Activated naive CD4-positive, alpha-beta T cell treated with Interleukin-2 at 50 U/mL for 16 hours (primary cell): ENCODE data around the gene SNAP25.

Source experiments
- DNase-seq: peaks from one replicate; pipeline ENCODE4 v3.0.0-alpha.2; 2020

The SNAP25 gene

DNA sequence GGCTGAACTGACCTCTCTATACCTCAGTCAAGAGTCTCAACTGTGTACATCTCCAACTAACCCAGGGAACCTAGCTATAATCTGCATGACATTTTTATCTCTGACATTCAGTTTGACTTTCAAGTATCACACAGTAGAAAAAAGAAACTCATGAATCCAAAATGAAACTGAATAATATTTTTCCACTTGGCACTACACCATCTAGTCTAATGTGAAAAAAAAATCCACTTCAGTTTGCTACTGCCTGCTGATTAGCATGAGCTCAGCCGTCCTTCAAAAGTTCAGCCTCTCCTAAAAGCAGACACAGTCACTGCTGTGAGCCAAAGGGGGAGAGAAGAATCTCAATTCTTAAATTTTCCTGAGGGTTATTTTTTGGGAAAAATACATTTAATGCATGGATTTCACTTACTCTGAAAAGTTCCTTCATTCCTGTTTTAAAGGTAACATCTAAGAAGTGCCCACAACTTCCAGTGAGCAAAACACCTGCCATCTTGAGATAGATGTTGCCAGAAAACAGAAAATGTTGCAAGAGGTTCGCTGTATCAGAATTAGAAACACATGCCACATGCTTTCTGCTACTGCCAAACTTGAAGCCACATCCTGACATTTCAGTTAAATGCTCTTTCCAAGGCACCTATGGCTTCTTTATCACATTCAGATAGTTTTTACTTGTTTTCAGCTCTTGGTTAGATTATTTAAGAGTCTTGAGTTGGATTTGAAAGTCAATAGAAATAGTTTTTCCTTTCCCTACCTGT is 120.0 kb downstream of the SNAP25 start:
- no peak for DNase-seq

DNA sequence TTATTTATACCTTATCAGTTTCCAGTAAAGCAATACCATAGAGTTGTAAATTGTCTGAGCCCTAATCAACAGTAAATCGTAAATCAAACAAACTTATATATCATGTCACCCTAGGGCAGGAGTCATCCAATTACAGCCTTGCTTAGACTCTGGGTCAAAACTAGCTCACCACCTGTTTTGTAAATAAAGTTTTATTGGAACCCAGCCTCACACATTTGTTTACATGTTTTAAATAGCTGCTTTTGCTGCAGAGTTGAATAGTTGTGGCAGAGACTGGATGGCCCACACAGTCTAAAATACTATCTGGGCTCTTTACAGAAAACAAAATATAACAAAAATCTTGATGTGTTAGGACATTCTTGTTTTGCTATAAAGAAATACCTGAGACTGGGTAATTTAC is 121.0 kb downstream of the SNAP25 start:
- DNase-seq: no peak

DNA sequence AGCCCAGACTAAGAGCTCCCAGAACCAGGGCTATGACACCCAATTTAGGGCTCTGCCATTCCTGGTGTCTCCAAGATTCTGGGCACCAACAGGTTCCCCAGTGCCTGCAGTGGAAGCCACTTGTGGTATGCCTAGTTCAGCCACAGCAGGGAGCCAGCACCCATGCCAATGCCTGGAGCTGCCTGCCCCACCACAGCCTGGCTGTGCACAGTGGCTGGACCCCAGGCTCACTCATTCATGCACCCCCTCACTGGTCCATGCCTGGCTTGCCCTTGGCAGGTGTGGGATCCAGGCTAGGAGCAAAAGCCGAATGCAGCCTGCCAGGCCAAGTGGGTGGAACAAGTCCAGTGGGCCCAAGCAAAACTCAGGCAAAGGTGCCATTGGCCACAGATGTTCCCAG is 123.5 kb downstream of the SNAP25 start:
- DNase-seq: no peak

DNA sequence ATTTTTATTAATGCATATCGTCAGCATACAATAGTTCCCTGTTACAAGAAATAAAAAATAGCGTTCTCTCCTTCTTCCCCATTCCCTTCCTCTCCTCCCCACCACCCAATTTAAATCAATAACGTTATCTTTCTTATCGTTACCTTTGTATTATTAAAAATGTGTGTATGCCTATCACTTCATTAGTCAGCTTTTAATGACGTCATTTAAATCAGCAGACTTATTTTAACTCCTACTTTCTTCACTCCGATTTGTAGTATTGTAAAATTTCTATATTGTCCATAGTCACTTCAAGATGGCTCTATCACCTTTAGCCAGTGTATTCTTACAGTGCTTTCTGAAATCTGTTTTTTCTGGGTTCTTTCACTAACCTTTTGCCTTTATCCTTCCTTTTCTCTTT is 126.3 kb downstream of the SNAP25 start:
- DNase-seq: no peak

DNA sequence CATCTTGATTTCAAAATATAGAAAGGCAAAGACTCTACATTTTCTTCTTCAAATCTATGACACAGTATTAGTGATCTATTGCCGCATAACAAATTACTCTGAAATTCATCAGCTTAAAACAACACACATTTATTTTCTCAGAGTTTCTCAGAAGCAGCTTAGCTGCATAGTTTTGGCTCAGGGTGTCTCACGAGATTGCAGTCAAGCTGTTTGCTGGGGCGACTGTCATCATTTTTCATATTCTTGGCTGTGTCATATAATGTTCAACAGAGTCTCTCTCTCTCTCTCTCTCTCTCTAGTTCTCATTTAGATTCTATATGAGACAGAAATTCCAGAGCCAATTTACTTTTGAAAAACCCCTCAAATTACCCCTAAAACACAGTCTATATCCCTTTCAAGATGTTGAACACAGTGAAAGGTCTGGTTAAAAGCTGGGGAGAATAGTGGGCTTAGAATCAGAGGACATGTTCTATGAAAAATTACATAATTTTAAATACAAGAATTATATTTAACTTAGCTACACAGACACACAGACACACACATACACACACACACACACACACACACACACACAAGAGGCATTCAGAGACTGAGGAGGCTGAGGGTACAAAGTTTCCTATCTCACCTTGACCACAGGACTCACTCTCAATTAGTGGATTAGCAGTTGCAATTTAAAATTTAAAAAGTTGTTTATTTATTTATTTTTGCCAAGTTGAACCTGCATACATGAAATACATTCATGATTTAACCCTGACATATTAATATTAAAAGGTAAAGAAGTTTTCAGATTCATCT is 128.7 kb downstream of the SNAP25 start:
- DNase-seq: no peak

DNA sequence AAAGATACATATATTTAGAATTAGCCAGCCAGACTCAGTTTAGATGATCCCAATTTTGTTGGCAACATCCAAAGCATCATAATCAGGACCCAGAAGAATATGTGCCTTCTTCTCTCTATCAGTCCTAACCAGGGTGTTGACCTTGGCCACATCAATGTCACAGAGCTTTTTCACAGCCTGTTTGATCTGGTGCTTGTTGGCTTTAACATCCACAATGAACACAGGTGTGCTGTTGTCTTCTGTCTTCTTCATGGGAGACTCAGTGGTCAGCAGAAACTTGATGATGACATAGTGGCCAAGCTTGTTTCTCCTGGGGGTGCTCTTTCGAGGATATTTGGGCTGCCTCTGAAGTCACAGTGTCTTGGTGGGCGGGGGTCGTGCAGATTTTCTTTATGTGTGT is 130.5 kb downstream of the SNAP25 start:
- DNase-seq: no peak

DNA sequence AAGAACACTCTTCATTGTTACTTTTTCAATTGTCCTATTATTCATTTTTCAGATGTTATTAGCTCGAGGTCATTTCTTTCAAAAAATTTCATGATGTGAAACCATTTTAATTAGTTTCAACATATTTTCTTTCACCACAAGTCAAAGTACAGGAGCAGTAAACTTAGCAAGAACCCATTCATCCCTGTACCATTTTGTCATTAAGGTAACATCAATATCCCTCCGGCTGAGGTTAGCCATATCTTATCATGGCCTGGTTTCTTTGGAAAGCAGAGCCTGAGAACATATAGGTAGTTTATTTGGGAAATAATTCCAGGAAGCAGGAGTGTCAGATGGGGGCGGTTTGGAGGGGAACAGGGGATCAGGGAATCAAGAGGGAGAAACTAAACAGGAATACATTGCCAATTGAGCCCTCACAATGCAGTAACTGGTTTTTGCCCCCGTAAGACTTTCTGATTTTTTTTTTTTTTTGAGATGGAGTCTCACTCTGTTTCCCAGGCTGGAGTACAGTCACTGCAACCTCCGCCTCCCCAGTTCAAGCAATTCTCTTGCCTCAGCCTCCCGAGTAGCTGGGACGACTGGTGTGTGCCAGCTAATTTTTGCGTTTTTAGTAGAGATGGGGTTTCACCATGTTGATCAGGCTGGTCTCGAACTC is 131.7 kb downstream of the SNAP25 start:
- no peak for DNase-seq

DNA sequence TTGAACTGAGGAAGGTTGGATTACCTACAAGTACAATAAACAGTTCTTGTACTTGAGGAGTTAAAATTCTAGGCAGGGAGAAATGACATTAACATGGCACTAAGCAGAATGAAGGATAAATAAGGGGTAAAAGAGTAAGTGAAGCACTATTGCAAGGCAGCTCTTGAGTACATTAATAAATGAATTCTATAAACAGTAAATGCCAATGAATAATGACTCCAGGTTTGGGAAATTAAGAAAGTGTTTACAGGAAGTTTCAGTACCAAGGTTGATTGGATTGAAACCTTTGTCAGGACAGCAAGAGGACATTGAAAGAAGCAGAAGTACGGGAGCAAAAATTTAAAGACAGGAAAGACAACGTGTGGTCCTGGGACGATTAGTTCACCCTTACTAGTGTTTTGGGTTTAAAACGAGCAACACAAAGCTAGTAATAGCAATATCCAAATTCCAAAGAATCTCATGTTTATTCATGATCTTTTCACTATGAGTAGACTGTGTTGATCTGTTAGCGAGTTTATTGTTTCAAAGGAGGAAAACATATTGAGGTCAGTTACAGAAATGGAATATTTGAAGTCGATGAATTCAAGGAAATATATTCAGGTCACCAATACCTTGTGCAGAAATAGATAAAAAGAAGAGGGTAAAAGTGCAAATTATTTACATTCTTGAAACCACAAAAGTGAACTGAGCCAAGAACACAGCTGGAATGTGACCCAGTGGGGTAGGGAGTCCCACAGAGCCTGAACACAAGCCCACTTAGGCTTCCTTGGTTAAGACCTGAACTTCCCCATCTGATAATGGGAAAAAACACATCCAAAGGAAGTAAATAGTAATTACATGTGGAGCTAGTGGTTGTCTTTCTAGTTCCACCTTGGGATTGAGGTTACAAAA is 134.5 kb downstream of the SNAP25 start:
- no peak for DNase-seq

DNA sequence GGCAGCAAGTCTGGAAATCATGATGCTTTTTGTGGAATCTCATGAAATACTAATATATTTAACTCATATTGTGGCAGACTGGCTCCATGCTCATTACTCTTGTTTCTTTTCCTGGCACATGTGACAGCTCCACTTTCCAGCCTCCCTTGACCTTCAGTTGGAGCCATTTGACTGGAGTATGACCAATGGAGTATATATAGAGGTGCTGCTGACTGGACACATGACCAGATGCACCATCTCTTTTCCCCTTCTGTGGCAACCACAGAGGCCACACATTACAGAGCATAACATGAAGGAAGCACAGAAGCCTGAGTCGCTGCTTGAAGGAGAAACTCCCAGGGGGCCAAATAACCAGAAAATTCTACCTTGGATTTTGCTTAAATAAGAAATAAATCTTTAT is 138.0 kb downstream of the SNAP25 start:
- no peak for DNase-seq
